ENCODE data around the gene HDC.

HDC gene

DNA sequence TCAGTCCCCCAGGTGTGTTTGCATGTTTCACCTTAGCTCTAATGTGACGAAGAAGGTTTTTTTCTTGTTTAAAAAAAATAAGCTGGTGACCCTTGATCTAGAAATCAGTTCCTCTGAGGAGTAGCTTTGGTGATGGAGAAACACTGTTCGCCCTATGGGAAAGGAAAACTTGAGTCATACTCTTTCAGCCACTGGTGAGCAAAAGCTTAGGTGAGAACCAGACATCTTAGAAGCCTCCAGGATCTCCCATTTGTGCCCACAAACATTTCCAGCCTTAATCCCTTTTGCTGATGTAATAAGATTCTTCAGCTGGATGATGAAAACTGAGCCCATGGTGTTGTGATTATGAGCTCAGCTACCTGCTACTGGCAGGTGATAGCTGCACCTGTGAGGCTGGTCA lies 45.7 kb downstream of the HDC start:
- no peak for DNase-seq

DNA sequence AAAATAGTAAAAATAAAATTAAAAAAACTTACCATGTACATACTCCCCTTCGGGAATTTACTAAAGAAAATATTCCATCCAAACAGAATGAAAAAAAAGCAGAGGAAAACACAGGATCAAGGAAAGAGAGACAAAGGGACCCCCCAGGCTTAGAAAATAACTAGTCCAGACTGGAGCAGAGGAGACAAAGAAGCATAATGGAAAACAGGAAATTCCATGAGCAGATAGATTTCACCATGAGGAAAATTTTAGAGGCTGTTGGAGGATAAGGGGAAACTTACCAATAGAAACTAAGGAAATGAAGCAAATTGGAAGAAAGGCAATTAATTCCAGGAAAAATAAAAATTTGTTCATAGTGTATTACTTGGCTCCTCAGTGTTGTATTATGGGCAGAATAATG lies 46.8 kb downstream of the HDC start:
- no peak for DNase-seq

DNA sequence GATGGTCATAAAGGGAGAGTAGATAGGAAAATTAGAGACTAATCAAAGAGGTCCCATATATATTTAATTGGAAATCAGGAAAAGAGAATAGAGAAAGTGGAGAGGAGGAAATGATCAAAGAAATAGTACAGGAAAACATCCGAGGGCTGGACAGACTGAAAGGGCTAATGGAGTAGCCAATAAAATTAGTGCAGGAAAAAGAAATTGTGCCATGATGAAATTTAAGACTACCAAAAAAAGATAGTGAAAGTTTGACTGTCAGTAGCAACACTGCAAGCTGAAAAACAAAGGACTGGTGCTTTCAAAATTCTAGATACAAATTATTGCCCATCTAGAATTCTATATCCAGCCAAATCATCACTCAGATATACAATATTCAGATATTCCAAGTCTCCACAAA lies 47.2 kb downstream of the HDC start:
- DNase-seq: no peak

DNA sequence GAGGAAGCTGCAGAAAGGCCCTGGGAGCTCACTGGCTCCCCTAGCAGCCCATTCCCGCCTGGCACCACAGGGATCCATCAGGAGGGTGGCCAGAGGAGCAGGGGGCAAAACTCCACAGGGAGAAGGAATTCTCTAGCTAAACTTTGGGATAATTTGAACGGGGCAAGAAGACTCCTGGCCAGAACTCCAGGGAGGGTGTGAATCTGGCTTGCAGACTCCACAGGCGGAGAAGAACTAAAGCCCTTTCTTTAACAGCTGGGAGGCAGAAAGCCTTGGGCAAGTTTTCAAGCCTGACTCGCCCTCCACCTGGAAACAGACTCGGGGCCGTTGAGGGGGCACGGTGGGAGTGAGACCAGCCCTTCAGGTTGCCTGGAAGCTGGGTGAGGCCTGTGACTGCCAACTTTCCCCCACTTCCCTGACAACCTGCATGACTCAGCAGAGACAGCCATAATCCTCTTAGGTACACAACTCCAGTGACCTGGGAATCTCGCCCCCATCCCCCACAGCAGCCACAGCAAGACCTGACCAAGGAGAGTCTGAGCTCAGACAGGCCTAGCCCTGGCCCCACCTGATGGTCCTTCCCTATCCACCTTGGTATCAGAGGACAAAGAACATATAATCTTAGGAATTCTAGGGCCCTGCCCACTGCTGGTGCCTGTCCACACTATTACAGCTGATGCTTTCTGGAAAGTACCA lies 54.9 kb downstream of the HDC start:
- DNase-seq: no peak

DNA sequence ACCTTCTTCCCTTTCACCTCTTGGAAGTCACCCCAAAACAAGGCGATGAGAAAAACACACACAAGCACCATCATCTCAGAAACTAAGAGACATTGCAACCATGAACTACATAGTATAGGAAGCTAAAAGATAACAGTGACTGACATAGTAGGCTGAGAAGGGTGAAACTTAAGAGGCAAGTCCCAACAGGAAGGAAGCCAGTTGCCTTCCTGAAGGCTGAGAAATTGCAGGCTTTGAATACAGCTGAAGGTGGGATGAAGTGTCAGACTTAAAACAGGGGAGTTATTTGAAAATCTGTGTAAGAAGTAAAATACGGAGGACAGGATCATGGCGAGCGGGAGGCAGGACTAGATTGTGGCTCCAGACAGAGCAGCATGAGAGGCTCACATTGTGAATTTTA lies 55.7 kb downstream of the HDC start:
- DNase-seq: no peak

DNA sequence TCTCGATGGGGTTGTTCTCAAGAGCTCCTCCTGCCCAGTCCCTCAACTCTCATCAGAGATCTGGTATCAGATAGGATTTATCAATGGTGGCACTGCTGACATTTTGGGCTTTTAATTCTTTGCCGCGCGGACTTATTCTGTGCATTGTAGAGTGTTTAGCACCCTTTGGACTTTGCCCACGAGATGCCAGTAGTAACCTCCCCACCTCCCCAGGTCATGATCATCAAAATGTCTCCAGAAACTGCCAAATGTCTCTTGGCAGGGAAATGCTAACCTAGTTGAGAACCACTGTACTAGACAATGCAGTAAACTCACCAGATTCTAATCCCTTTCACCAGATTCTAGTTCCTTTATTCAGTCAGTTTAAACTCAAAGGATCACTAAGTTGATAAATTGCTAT lies 59.5 kb downstream of the HDC start:
- DNase-seq: no peak

DNA sequence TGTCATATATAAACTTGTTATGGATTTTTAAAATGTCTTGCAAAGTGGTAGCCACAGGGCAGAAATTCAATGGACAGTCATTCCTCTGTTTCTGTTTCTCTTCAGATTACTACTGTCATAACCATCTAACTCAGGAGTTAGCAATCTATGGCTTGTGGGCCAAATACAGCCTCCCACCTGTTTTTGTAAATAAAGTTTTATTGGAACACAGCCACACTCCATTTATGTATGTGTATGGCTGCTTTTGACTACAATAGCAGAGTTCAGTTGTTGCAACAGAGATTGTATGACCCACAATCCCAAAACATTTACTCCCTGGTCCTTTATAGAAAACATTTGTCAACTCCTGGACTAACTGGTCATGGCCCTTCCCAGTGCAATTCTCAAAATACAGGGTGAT lies 63.5 kb downstream of the HDC start:
- no peak for DNase-seq

DNA sequence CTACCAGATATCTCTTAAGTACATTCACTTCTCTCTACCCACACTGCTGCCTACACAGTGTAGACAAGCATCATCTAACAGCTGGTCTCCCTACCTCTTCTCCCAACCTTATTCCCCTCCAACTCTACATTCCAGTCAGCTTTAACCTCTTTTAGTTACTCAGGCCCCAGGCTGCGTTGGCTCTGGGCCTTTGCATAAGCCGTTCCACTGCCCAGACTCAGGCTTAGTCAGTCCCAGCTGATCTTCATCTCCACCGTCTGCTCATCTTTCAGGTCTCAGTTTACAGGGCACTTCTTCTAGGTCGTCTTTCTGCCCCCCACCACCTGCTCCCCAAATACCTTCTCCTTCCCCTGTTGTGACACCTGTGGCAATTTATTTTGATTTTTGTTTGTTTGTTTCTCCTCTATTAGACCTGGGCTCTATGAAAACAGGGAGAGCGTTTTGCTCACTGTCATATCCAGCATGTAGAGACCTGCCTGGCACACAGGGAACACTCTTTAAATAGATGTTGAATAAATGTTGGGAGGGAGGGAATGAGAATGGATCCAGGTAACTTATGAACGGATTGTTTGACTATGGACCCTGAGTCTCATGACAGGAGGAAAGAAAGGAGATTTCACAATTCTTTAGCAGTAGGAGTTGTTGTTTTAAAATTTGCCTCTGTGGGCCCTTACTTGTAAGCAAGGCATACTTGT lies 72.5 kb downstream of the HDC start:
- DNase-seq: no peak

DNA sequence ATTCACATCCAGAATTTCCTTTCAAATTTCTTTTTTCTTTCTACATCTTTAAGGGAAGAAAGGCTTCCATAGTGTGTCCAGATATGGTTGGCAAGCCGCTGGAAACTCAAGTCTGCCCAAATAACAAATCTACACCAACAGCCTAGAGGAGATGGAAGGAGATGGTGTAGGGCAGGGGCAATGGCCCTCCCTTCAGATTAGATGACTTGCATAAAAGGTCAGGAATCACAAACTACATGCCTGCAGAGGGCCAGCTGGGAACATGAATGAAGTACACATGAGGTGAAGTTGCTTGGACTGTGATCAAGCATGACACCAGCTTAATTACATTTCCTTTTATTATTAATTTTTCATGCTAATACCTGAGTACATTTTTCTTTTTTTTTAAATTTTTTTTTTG lies 73.4 kb downstream of the HDC start:
- DNase-seq: no peak
